Measurements from ENCODE around the gene GNG2. TPM values are rescaled to one million over a fixed set of nuclear protein-coding genes. Genes with fewer than 3 reads are reported as not detected.

The GNG2 gene
- total and polyA plus RNA-seq, 5 donors from 2014 or later, result 145 to 252 (median 203) TPM

DNA sequence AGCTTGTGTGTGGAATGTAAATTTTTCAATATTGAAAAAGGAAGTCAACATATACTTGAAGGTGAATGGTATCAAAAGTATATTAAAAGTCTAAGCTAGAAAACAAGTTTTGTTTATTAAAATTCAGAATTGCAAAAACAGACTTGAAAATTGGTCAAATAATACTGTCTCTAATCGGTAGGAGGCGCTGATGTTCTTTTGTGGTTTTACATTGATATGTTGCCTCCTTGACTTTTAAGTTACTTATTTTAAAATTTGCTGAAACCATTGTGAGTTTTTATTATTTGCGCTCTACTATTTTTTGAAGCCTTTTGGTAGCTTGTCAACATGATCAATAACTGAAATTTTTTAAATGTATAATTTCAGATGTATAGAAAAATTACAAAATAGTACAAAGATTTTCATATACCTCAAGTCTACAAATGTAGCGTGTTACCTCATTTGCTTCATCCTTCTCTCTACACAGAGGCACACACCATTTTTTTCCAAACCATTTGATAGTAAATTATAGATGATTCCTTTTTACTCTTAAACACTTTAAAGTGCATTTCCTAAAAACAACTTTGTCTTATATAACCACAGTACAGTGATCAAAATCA is 135.8 kb downstream of the GNG2 start:
- peaks cover 45% of the 10 kb centered on the region for H3K36me3 Mint-ChIP-seq
- no peak overlapping the region for H3K27ac ChIP-seq (ENCODE audit: insufficient read depth, low read length, poor library complexity, severe bottlenecking)
- H3K36me3 ChIP-seq (ENCODE audit: control insufficient read depth, insufficient read depth, low read length), result peaks cover 86% of the 10 kb centered on the region
- peaks cover 11% of the 10 kb centered on the region for H3K4me1 ChIP-seq (ENCODE audit: control insufficient read depth, insufficient read depth, low read length, poor library complexity, severe bottlenecking)
- DNase-seq, result peak in 2 of 3 donors; percentile 44 to 83
- no peaks in the 10 kb centered on the region for H3K9me3 Mint-ChIP-seq
- no peak for ATAC-seq (ENCODE audit: low read depth in 2 of 2)
- H3K9me3 ChIP-seq (ENCODE audit: control insufficient read depth in 2 of 2, low read length in 2 of 2), result no peaks in the 10 kb centered on the region
- no peaks in the 10 kb centered on the region for H3K27me3 ChIP-seq (ENCODE audit: control insufficient read depth, insufficient read depth, low read length)
- H3K27me3 Mint-ChIP-seq, result no peaks in the 10 kb centered on the region
- peak overlapping the region in 2 of 4 donors; percentile 38 to 41 for H3K4me3 Mint-ChIP-seq
- H3K4me3 ChIP-seq (ENCODE audit: low read depth, low read length), result no peak overlapping the region
- no peak overlapping the region for H3K27ac Mint-ChIP-seq
- H3K4me1 Mint-ChIP-seq, result peaks cover 30 to 53% (median 40%) of the 10 kb centered on the region in 4 donors

DNA sequence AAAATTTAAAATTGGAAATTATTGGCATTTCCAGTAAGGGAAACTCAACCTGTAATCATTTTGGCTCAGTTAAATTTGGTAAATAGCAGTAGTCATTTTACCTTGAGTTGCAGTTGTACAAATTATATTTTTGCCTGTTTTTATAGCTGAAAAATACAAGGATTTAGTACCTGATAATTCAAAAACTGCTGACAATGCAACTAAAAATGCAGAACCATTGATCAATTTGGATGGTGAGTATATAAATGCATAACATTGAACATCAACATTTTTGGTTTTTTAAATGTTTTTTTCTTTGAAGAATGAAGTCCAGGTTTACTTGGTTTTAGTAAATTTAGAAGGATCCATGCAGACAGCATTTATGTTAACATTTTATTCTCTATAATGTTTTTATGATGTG is 137.9 kb downstream of the GNG2 start:
- H3K36me3 ChIP-seq (ENCODE audit: control insufficient read depth, insufficient read depth, low read length), result peaks cover 88% of the 10 kb centered on the region
- no peaks in the 10 kb centered on the region for H3K4me1 ChIP-seq (ENCODE audit: control insufficient read depth, insufficient read depth, low read length, poor library complexity, severe bottlenecking)
- Mint-ChIP-seq H3K9me3 (no peaks in the 10 kb centered on the region), H3K27ac (no peak overlapping the region), H3K4me3 (no peak overlapping the region), H3K4me1 (peaks cover 20 to 42% (median 30%) of the 10 kb centered on the region in 4 donors), H3K27me3 (no peaks in the 10 kb centered on the region), H3K36me3 (peaks cover 47% of the 10 kb centered on the region)
- H3K27me3 ChIP-seq (ENCODE audit: control insufficient read depth, insufficient read depth, low read length), result no peaks in the 10 kb centered on the region
- no peak overlapping the region for H3K4me3 ChIP-seq (ENCODE audit: low read depth, low read length)
- DNase-seq, result no peak
- no peak overlapping the region for H3K27ac ChIP-seq (ENCODE audit: insufficient read depth, low read length, poor library complexity, severe bottlenecking)
- no peaks in the 10 kb centered on the region for H3K9me3 ChIP-seq (ENCODE audit: control insufficient read depth in 2 of 2, low read length in 2 of 2)
- no peak for ATAC-seq (ENCODE audit: low read depth in 2 of 2)

DNA sequence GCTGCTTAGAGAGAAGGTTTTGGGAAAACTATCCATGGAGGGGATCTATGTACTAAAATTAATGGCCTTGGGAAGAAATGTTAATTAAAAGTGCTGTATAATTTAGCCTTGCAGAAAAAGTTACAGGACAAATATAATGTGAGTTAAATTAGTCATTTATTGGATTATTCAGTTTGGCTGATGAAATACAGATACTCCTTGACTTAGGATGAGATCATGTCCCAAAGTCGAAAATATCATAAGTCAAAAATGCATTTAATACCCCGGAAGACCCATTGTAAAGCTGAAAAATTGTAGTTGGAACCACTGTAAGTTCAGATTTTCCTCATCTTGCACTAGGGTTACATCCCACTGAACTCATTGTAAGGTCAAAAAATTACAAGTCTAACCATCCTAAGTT is 138.7 kb downstream of the GNG2 start:
- no peaks in the 10 kb centered on the region for H3K9me3 Mint-ChIP-seq
- ATAC-seq (ENCODE audit: low read depth in 2 of 2), result no peak
- H3K4me3 Mint-ChIP-seq, result no peak overlapping the region
- peaks cover 88% of the 10 kb centered on the region for H3K36me3 ChIP-seq (ENCODE audit: control insufficient read depth, insufficient read depth, low read length)
- no peaks in the 10 kb centered on the region for H3K4me1 ChIP-seq (ENCODE audit: control insufficient read depth, insufficient read depth, low read length, poor library complexity, severe bottlenecking)
- H3K36me3 Mint-ChIP-seq, result peaks cover 41% of the 10 kb centered on the region
- no peak overlapping the region for H3K27ac Mint-ChIP-seq
- no peak for DNase-seq
- no peaks in the 10 kb centered on the region for H3K27me3 ChIP-seq (ENCODE audit: control insufficient read depth, insufficient read depth, low read length)
- no peaks in the 10 kb centered on the region for H3K27me3 Mint-ChIP-seq
- H3K4me3 ChIP-seq (ENCODE audit: low read depth, low read length), result no peak overlapping the region
- no peaks in the 10 kb centered on the region for H3K9me3 ChIP-seq (ENCODE audit: control insufficient read depth in 2 of 2, low read length in 2 of 2)
- H3K4me1 Mint-ChIP-seq, result peaks cover 12 to 35% (median 24%) of the 10 kb centered on the region in 4 donors
- H3K27ac ChIP-seq (ENCODE audit: insufficient read depth, low read length, poor library complexity, severe bottlenecking), result no peak overlapping the region

DNA sequence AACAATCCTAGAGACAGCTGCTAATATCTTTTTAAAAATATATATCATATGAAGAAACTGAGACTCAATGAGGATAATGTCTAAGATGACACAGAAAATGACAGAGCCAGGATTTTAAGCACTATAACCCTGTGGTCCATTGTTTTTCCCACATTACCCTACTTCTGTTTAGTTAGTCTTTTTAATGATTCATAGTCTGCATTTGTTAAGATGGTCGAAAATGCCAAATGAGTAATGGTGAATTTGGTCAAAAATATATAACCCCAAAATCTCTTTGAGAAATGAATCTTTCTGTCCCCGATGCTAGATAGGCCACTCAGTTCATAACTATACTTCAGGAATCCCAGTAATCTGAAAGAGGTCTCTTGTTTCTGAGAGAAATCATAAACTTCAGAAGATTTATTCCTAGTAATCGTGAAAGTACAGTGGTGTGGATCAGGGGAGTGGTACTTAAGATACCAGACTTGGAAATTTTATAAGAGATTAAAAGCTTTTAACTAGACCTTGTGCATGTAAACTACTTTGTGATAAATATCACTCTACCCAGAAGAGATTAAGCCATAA is 139.7 kb downstream of the GNG2 start:
- Histone ChIP-seq H3K27me3 (ENCODE audit: control insufficient read depth, insufficient read depth, low read length) (no peaks in the 10 kb centered on the region), H3K4me1 (ENCODE audit: control insufficient read depth, insufficient read depth, low read length, poor library complexity, severe bottlenecking) (no peaks in the 10 kb centered on the region), H3K9me3 (ENCODE audit: control insufficient read depth in 2 of 2, low read length in 2 of 2) (no peaks in the 10 kb centered on the region), H3K4me3 (ENCODE audit: low read depth, low read length) (no peak overlapping the region), H3K36me3 (ENCODE audit: control insufficient read depth, insufficient read depth, low read length) (peaks cover 88% of the 10 kb centered on the region), H3K27ac (ENCODE audit: insufficient read depth, low read length, poor library complexity, severe bottlenecking) (no peak overlapping the region)
- Mint-ChIP-seq H3K27ac (peak overlapping the region in 1 of 3 donors; percentile 29), H3K27me3 (no peaks in the 10 kb centered on the region), H3K4me3 (no peak overlapping the region), H3K9me3 (no peaks in the 10 kb centered on the region), H3K4me1 (peaks cover 12 to 25% (median 17%) of the 10 kb centered on the region in 4 donors), H3K36me3 (peaks cover 35% of the 10 kb centered on the region)
- no peak for ATAC-seq (ENCODE audit: low read depth in 2 of 2)
- no peak for DNase-seq

DNA sequence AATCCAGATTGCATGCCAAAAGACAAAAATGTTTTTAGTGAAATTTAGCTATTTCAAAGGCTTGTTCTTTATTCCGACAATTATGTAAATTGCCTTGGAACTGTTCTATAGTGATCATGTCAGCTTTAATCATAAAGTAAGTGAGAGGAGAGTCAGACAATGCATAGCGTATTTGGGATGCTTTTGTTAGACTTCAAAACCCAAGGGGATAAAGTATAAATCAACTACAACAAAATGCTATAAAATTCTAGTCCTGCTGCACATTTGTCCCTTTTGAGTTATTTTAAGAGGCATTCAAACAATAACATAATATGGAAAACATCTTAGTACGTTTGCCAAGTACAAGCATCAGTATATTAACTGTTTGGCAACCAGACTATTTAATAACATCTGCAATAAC is 140.3 kb downstream of the GNG2 start:
- peaks cover 89% of the 10 kb centered on the region for H3K36me3 ChIP-seq (ENCODE audit: control insufficient read depth, insufficient read depth, low read length)
- Mint-ChIP-seq H3K4me1 (peaks cover 12 to 25% (median 14%) of the 10 kb centered on the region in 4 donors), H3K27me3 (no peaks in the 10 kb centered on the region), H3K4me3 (no peak overlapping the region), H3K36me3 (peaks cover 38% of the 10 kb centered on the region), H3K27ac (no peak overlapping the region), H3K9me3 (no peaks in the 10 kb centered on the region)
- no peak for DNase-seq
- H3K27ac ChIP-seq (ENCODE audit: insufficient read depth, low read length, poor library complexity, severe bottlenecking), result no peak overlapping the region
- no peak for ATAC-seq (ENCODE audit: low read depth in 2 of 2)
- H3K9me3 ChIP-seq (ENCODE audit: control insufficient read depth in 2 of 2, low read length in 2 of 2), result no peaks in the 10 kb centered on the region
- no peaks in the 10 kb centered on the region for H3K4me1 ChIP-seq (ENCODE audit: control insufficient read depth, insufficient read depth, low read length, poor library complexity, severe bottlenecking)
- H3K27me3 ChIP-seq (ENCODE audit: control insufficient read depth, insufficient read depth, low read length), result no peaks in the 10 kb centered on the region
- no peak overlapping the region for H3K4me3 ChIP-seq (ENCODE audit: low read depth, low read length)

DNA sequence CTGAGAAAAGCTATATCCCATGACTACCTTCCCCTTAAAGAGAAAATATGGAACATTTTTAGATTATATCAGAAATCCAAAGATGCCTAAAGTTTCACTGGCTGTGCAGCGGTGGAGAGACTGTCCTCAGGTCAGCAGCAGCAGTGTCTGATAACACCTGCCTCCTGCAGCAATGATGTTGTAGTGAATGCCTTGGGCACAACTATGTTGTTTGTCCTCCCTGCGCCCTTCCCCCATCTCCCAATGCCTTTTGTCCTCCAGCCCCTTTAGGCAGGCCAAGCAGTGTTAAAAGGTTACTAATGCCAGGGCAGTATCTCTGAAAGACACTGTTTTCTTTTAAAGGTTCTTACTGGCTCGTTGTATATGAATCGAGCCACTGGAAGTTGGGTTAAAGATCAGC is 142.1 kb downstream of the GNG2 start:
- H3K27me3 ChIP-seq (ENCODE audit: control insufficient read depth, insufficient read depth, low read length), result no peaks in the 10 kb centered on the region
- Mint-ChIP-seq H3K27ac (no peak overlapping the region), H3K27me3 (no peaks in the 10 kb centered on the region), H3K4me3 (no peak overlapping the region), H3K36me3 (peaks cover 44% of the 10 kb centered on the region), H3K9me3 (no peaks in the 10 kb centered on the region), H3K4me1 (peaks cover 5 to 14% (median 7%) of the 10 kb centered on the region in 4 donors)
- no peak overlapping the region for H3K4me3 ChIP-seq (ENCODE audit: low read depth, low read length)
- DNase-seq, result no peak
- no peak for ATAC-seq (ENCODE audit: low read depth in 2 of 2)
- peaks cover 95% of the 10 kb centered on the region for H3K36me3 ChIP-seq (ENCODE audit: control insufficient read depth, insufficient read depth, low read length)
- H3K9me3 ChIP-seq (ENCODE audit: control insufficient read depth in 2 of 2, low read length in 2 of 2), result no peaks in the 10 kb centered on the region
- H3K4me1 ChIP-seq (ENCODE audit: control insufficient read depth, insufficient read depth, low read length, poor library complexity, severe bottlenecking), result no peaks in the 10 kb centered on the region
- H3K27ac ChIP-seq (ENCODE audit: insufficient read depth, low read length, poor library complexity, severe bottlenecking), result no peak overlapping the region

DNA sequence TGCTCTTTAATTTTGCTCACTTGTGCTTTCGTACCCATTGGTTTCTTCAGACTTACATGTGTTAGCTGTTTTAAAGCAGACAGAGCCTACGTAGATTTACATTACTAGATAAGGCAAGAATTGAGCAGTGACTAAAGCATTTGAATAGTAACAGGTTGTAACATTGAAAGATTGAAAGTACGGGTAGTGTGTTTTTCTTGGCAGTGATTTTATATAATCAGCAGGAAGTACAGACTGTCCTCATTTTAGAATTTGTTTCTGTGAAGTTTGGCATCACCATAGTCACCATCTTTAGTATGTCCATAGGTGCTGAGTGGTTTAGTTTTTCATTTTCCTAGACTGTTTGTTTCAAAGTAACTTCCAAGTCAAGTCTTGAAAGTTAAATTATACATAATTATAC is 142.9 kb downstream of the GNG2 start:
- DNase-seq (no peak), ATAC-seq (ENCODE audit: low read depth in 2 of 2) (no peak)
- peaks cover 97% of the 10 kb centered on the region for H3K36me3 ChIP-seq (ENCODE audit: control insufficient read depth, insufficient read depth, low read length)
- peaks cover 52% of the 10 kb centered on the region for H3K36me3 Mint-ChIP-seq
- no peak overlapping the region for H3K27ac ChIP-seq (ENCODE audit: insufficient read depth, low read length, poor library complexity, severe bottlenecking)
- no peak overlapping the region for H3K4me3 Mint-ChIP-seq
- no peaks in the 10 kb centered on the region for H3K27me3 Mint-ChIP-seq
- H3K4me1 Mint-ChIP-seq, result peaks cover 5 to 14% (median 7%) of the 10 kb centered on the region in 4 donors
- no peaks in the 10 kb centered on the region for H3K4me1 ChIP-seq (ENCODE audit: control insufficient read depth, insufficient read depth, low read length, poor library complexity, severe bottlenecking)
- no peaks in the 10 kb centered on the region for H3K9me3 ChIP-seq (ENCODE audit: control insufficient read depth in 2 of 2, low read length in 2 of 2)
- no peaks in the 10 kb centered on the region for H3K27me3 ChIP-seq (ENCODE audit: control insufficient read depth, insufficient read depth, low read length)
- H3K9me3 Mint-ChIP-seq, result no peaks in the 10 kb centered on the region
- no peak overlapping the region for H3K4me3 ChIP-seq (ENCODE audit: low read depth, low read length)
- peak overlapping the region in 2 of 3 donors; percentile 5 to 21 for H3K27ac Mint-ChIP-seq

DNA sequence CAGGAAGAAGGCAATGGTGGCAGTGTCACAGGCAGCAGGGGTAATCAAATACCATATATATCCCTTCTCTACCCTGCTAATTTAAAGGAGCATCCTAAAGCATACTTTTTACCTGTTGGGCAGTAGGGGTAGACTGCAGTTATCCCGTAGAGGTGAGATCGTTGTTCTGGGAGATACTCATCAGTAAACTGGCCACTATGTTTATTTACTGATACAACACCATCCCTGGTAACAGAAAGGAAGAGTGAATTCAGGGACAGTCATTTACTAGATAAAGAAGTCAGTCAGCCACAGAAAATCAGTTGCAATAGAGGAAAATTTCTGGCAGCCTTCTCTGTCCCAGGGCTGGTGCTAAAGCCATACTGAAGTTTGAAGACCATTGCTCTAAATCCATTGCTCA is 145.2 kb downstream of the GNG2 start:
- peak overlapping the region in 1 of 3 donors; percentile 25 for H3K27ac Mint-ChIP-seq
- H3K27me3 Mint-ChIP-seq, result no peaks in the 10 kb centered on the region
- no peak for DNase-seq
- Histone ChIP-seq H3K4me1 (ENCODE audit: control insufficient read depth, insufficient read depth, low read length, poor library complexity, severe bottlenecking) (no peaks in the 10 kb centered on the region), H3K4me3 (ENCODE audit: low read depth, low read length) (no peak overlapping the region), H3K36me3 (ENCODE audit: control insufficient read depth, insufficient read depth, low read length) (peaks cover 95% of the 10 kb centered on the region), H3K27ac (ENCODE audit: insufficient read depth, low read length, poor library complexity, severe bottlenecking) (no peak overlapping the region), H3K27me3 (ENCODE audit: control insufficient read depth, insufficient read depth, low read length) (no peaks in the 10 kb centered on the region), H3K9me3 (ENCODE audit: control insufficient read depth in 2 of 2, low read length in 2 of 2) (no peaks in the 10 kb centered on the region)
- H3K9me3 Mint-ChIP-seq, result no peaks in the 10 kb centered on the region
- peaks cover 51% of the 10 kb centered on the region for H3K36me3 Mint-ChIP-seq
- peaks cover 0 to 8% (median 6%) of the 10 kb centered on the region in 4 donors for H3K4me1 Mint-ChIP-seq
- ATAC-seq (ENCODE audit: low read depth in 2 of 2), result no peak
- no peak overlapping the region for H3K4me3 Mint-ChIP-seq
